Transverse colon (tissue), 4 donors: Measurements from ENCODE around the gene SEMA3F. TPM values are rescaled to one million over a fixed set of nuclear protein-coding genes. Genes with fewer than 3 reads are reported as not detected.

Experiments used
- DNase-seq: peaks from one replicate; pipeline ENCODE4 v3.0.0-alpha.2; 2019
- H3K27ac ChIP-seq, 4 donors: fragments of 200-600 bp; sonication (generic); 2 replicates each; pipeline ENCODE4 v1.5.1; 2016 to 2018; ENCODE audit warnings: inconsistent platforms in 4 of 4
- H3K27me3 ChIP-seq: fragments of 200-600 bp; sonication (generic); 2 replicates; pipeline ENCODE4 v1.5.1; 2017; ENCODE audit warnings: inconsistent platforms
- H3K36me3 ChIP-seq, 4 donors: fragments of 200-600 bp; sonication (generic); 2 replicates each; pipeline ENCODE4 v1.5.1; 2017 to 2019; ENCODE audit warnings: inconsistent platforms in 4 of 4
- H3K4me1 ChIP-seq, 4 donors: fragments of 200-600 bp; sonication (generic); 2 replicates each; pipeline ENCODE4 v1.5.1; 2017 to 2020; ENCODE audit warnings: inconsistent platforms in 4 of 4
- H3K4me3 ChIP-seq, 4 donors: fragments of 200-600 bp; sonication (generic); 1 replicate in 1 of 4; 2 replicates in 3 of 4; pipeline versions ENCODE4 v1.5.1 to v1.6.1; 2017 to 2019; ENCODE audit warnings: inconsistent platforms in 4 of 4
- H3K9me3 ChIP-seq, 2 donors: fragments of 200-600 bp; sonication (generic); 2 replicates each; pipeline ENCODE4 v1.5.1; 2017 to 2019; ENCODE audit warnings: inconsistent platforms in 2 of 2
- EP300 ChIP-seq: sonication (generic); formaldehyde crosslinking; IDR thresholded peaks from one replicate; pipeline ENCODE4 v1.6.1; 2017; ENCODE audit warnings: antibody characterized with exemption, low read depth
- POLR2A ChIP-seq: fragments of 450-650 bp; IDR thresholded peaks from one replicate; pipeline ENCODE4 v1.6.1; 2016; ENCODE audit warnings: antibody characterized with exemption, mild to moderate bottlenecking, moderate library complexity
- POLR2AphosphoS5 ChIP-seq, 3 donors: sonication (generic); formaldehyde crosslinking; IDR thresholded peaks; one replicate each; pipeline ENCODE4 v1.6.1; 2016; ENCODE audit warnings: antibody characterized with exemption in 3 of 3
- WGBS, 2 donors: methylation state at CpG; one replicate each; pipeline ENCODE4 v1.1.5; 2018; ENCODE audit warnings: low coverage in 1 of 2; 5-methylcytosine and 5-hydroxymethylcytosine counted together
- in situ Hi-C, 4 donors: fragments of 200-750 bp; cut with MboI; loops; one replicate each; pipeline versions ENCODE4 v1.15.0 to v1.15.1; 2017; ENCODE audit warnings: low sequenced_read_pairs in 3 of 4, low pct_ligation_motif_present in 1 of 4, low pct_unique_long_range_greater_than_20kb in 1 of 4
- intact Hi-C: fragments of 100-400 bp; cut with DNase I; formaldehyde crosslinking; loops from one replicate; pipeline ENCODE4 v1.15.1; 2023; ENCODE audit warnings: low total_unique reads
- total RNA-seq, 4 donors: library from RNA; depleted of rRNA; stranded (reverse); fragments of >200 nt; gene quantifications; one replicate each; pipeline ENCODE4 v1.1.0, GENCODE V29; 2016
- TF ChIP-seq, protein P1 (sequence below), 5 experiments: fragments of 200-600 bp in 3 of 5; fragments of 450-650 bp in 2 of 5; sonication (generic) in 3 of 5; IDR thresholded peaks; 1 replicate in 2 of 5; 2 replicates in 3 of 5; pipeline ENCODE4 v1.5.1; 2016 to 2017; ENCODE audit warnings: antibody characterized with exemption in 5 of 5, inconsistent platforms in 3 of 5, mild to moderate bottlenecking in 2 of 5, moderate library complexity in 1 of 5

The SEMA3F gene
- total RNA-seq, 4 donors from 2014 or later = 1.9 to 30.6 (median 3.8) TPM

DNA sequence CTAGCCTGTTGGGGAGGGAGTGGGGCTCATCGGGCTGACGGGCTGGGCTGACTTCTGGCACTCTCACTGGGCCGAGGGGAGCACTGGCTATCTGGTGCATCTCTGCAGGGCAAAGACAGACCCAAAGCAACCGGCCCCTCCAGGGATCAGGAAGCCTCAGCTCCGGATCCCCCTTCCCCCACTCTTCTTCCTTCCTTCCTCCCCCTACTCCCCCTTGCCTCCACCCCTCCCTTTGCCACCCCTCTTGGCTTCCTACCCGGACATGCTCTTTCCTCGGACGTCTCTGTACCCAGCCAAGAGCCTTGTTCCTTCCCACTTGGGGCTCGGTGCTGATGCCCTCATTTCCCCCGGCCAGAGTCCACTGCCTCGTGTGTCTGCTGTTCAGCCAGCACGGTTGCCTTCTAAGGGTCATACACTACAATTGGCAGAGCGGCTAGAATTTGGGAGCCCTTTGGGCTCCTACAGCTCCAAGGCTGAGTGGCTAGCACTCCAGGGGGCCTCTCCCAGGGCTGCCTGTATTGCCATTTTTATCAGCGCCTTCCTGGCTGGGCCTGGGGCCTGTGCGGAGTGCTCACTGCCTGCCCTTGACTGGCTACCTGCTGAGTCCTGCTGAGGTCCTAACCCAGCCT is 10.9 kb downstream of the SEMA3F start:
- Histone ChIP-seq H3K4me1 (peaks cover 51 to 84% (median 61%) of the 10 kb centered on the region in 4 donors), H3K36me3 (no peaks in the 10 kb centered on the region), H3K27me3 (no peaks in the 10 kb centered on the region), H3K9me3 (no peaks in the 10 kb centered on the region), H3K27ac (peak overlapping the region; percentile 71 to 82 (median 80)), H3K4me3 (no peak overlapping the region)
- intact Hi-C loops (no loop called here), in situ Hi-C loops (no loop called here)
- 33% methylated on average over 15 of the region's 15 CpGs; no CpG with 5 or more reads in 1 of the 2 donors for WGBS, 2 donors
- no peak for DNase-seq
- TF ChIP-seq POLR2A (no peak), POLR2AphosphoS5 (IDR thresholded peaks at IDR 0.05) (no peak), EP300 (no peak)
- TF ChIP-seq, protein P1, sequence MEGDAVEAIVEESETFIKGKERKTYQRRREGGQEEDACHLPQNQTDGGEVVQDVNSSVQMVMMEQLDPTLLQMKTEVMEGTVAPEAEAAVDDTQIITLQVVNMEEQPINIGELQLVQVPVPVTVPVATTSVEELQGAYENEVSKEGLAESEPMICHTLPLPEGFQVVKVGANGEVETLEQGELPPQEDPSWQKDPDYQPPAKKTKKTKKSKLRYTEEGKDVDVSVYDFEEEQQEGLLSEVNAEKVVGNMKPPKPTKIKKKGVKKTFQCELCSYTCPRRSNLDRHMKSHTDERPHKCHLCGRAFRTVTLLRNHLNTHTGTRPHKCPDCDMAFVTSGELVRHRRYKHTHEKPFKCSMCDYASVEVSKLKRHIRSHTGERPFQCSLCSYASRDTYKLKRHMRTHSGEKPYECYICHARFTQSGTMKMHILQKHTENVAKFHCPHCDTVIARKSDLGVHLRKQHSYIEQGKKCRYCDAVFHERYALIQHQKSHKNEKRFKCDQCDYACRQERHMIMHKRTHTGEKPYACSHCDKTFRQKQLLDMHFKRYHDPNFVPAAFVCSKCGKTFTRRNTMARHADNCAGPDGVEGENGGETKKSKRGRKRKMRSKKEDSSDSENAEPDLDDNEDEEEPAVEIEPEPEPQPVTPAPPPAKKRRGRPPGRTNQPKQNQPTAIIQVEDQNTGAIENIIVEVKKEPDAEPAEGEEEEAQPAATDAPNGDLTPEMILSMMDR (IDR thresholded peaks at IDR 0.05) = no peak

DNA sequence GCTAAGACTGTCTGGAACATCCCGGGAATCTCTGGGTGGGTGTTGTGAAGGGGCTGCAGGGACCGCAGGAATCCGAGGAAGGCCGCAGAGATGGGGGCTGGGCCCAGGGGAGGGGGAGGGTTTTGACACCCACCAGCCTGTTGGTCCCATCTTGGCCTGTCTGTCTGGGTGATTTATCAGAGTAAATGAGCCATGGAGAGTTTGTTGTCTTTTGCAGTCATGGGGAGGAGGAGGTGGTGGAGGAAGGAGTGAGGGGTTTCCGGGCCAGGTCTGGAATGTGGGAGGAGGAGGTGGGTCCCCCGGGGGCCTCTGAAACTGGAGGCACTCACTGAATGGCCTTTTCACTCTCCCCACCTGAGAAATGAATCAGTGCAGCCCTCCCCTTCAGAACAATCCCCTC is 11.5 kb downstream of the SEMA3F start:
- Histone ChIP-seq H3K4me1 (peaks cover 48 to 82% (median 60%) of the 10 kb centered on the region in 4 donors), H3K36me3 (no peaks in the 10 kb centered on the region), H3K27me3 (no peaks in the 10 kb centered on the region), H3K4me3 (no peak overlapping the region), H3K9me3 (no peaks in the 10 kb centered on the region), H3K27ac (peak overlapping the region; percentile 71 to 82 (median 80))
- in situ Hi-C loops (no loop called here), intact Hi-C loops (no loop called here)
- TF ChIP-seq EP300 = no peak
- no peak for TF ChIP-seq POLR2A
- TF ChIP-seq, protein P1 (IDR thresholded peaks at IDR 0.05) = no peak
- TF ChIP-seq POLR2AphosphoS5 (IDR thresholded peaks at IDR 0.05) = no peak
- 46 to 54% methylated on average over 2 to 6 of the region's 6 CpGs for WGBS, 2 donors
- DNase-seq = no peak

DNA sequence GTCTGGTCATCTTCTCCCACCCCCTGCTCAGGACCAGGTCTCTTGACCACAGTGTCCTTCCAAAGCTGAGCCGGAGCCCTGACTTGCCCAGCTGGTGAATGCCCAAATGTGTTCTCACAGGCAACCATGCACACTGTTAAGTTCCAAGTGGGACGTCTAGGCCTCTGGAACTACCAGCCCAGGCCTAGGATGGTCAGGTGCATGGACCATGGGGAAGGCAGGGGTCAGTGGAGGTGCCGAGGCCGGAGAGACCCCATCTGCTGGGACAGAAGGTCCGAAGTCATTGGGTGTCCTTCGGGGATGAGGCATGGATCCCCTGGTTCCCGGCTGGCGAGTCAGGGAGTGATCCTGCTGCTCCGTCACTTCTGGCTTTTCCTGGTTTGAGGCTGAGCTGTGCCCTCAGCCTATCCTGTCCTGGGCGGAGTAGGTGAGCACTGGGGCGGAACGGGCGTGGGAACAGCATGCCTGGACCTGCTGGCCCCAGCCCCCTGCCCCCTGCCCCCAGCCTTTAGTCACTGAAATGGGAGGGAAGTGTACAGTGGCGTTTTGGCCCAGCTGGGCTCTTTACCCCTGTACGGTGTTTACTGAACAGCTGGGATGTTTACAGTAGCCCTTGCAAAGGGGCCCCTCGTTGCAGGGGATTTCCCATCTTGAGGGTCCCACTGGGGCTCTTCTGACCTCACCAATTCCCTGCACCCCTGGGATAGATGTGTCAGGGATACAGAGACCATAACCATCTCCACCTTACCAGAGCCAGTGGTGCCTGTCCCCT is 12.1 kb downstream of the SEMA3F start:
- in situ Hi-C loops (no loop called here), intact Hi-C loops (no loop called here)
- DNase-seq = peak; percentile 59
- Histone ChIP-seq H3K27ac (peak overlapping the region; percentile 71 to 82 (median 80)), H3K36me3 (no peaks in the 10 kb centered on the region), H3K9me3 (no peaks in the 10 kb centered on the region), H3K27me3 (no peaks in the 10 kb centered on the region), H3K4me1 (peaks cover 46 to 82% (median 60%) of the 10 kb centered on the region in 4 donors), H3K4me3 (no peak overlapping the region)
- WGBS, 2 donors = 49% methylated on average over 16 of the region's 16 CpGs; no CpG with 5 or more reads in 1 of the 2 donors
- no peak for TF ChIP-seq POLR2AphosphoS5 (IDR thresholded peaks at IDR 0.05)

DNA sequence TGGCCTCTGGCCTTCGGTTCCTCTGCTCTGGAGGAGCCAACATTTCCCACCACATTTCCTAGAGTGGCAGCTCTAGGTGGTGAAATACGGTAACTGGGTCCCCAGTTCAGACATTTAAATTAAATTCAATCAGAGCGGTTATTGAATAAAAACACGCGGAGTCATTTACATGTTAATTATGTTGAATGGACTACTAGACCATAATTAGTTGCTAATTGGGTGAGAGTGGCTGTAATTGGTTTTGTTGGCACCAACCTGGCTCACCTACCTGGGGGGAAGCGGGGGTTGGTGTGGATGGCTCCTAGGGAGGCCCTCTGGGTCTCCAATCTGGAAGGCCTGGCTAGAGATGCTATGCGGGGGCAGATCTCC is 12.7 kb downstream of the SEMA3F start:
- in situ Hi-C loops (no loop called here), intact Hi-C loops (no loop called here)
- peaks cover 49 to 82% (median 61%) of the 10 kb centered on the region in 4 donors for H3K4me1 ChIP-seq
- H3K4me3 ChIP-seq = no peak overlapping the region
- no peaks in the 10 kb centered on the region for H3K27me3 ChIP-seq
- TF ChIP-seq, protein P1 (IDR thresholded peaks at IDR 0.05) = no peak
- TF ChIP-seq EP300 = no peak
- TF ChIP-seq POLR2A = no peak
- no peak for TF ChIP-seq POLR2AphosphoS5 (IDR thresholded peaks at IDR 0.05)
- WGBS, 2 donors = 83% methylated on average over 7 of the region's 7 CpGs; no CpG with 5 or more reads in 1 of the 2 donors
- DNase-seq = no peak
- H3K36me3 ChIP-seq = no peaks in the 10 kb centered on the region
- peak overlapping the region; percentile 71 to 82 (median 80) for H3K27ac ChIP-seq
- H3K9me3 ChIP-seq = no peaks in the 10 kb centered on the region
